GM21360 (cell line): Measurements from ENCODE around the gene NRP2.

Experiments used
- ATAC-seq: cut with Tn5 transposase; IDR thresholded peaks from one replicate; pipeline ENCODE4 v1.9.1; 2021; ENCODE audit warnings: mild to moderate bottlenecking, moderate library complexity; ENCODE audit not compliant: unreplicated experiment

NRP2 gene

GRCh38 chr2:205685314-205686055, 3.2 kb downstream of the NRP2 start:
- ATAC-seq = no peak

GRCh38 chr2:205686056-205686782, 3.9 kb downstream of the NRP2 start:
- ATAC-seq = no peak

GRCh38 chr2:205686783-205687640, 4.7 kb downstream of the NRP2 start:
- ATAC-seq = no peak

GRCh38 chr2:205687641-205687956, 5.3 kb downstream of the NRP2 start:
- ATAC-seq = no peak

- no peak for ATAC-seq
Measured at GRCh38 chr2:205688417-205689200, 6.3 kb downstream of the NRP2 start.

GRCh38 chr2:205689820-205690219, 7.5 kb downstream of the NRP2 start:
- ATAC-seq = no peak

GRCh38 chr2:205692104-205692503, 9.8 kb downstream of the NRP2 start:
- no peak for ATAC-seq

- no peak for ATAC-seq
Measured at GRCh38 chr2:205694256-205694655, 12.0 kb downstream of the NRP2 start.

GRCh38 chr2:205695460-205695991, 13.2 kb downstream of the NRP2 start:
- ATAC-seq = no peak

- no peak for ATAC-seq
Measured at GRCh38 chr2:205696331-205696926, 14.1 kb downstream of the NRP2 start.

- no peak for ATAC-seq
Measured at GRCh38 chr2:205696927-205697441, 14.7 kb downstream of the NRP2 start.

- ATAC-seq = no peak
Measured at GRCh38 chr2:205698286-205699268, 16.3 kb downstream of the NRP2 start.

GRCh38 chr2:205699515-205700289, 17.4 kb downstream of the NRP2 start:
- ATAC-seq = no peak

- ATAC-seq = peak; percentile 70
Measured at GRCh38 chr2:205700331-205701132, 18.2 kb downstream of the NRP2 start.

- no peak for ATAC-seq
Measured at GRCh38 chr2:205701509-205701908, 19.2 kb downstream of the NRP2 start.

- no peak for ATAC-seq
Measured at GRCh38 chr2:205702576-205702975, 20.3 kb downstream of the NRP2 start.

- no peak for ATAC-seq
Measured at GRCh38 chr2:205703471-205704126, 21.3 kb downstream of the NRP2 start.
